Measurements from ENCODE around the gene CAPZB.

Gene CAPZB

GRCh38 chr1:19363536-19364152, 121.7 kb downstream of the CAPZB start:
- no peak for DNase-seq

GRCh38 chr1:19361611-19362147, 123.7 kb downstream of the CAPZB start:
- DNase-seq: no peak

GRCh38 chr1:19360843-19361610, 124.3 kb downstream of the CAPZB start:
- no peak for DNase-seq

GRCh38 chr1:19360432-19360831, 124.9 kb downstream of the CAPZB start:
- DNase-seq: no peak

- no peak for DNase-seq
Observed at GRCh38 chr1:19360016-19360415, 125.3 kb downstream of the CAPZB start.

GRCh38 chr1:19359357-19359756, 126.0 kb downstream of the CAPZB start:
- no peak for DNase-seq

GRCh38 chr1:19358710-19359109, 126.6 kb downstream of the CAPZB start:
- no peak for DNase-seq

GRCh38 chr1:19357299-19357986, 127.9 kb downstream of the CAPZB start:
- DNase-seq: no peak

- no peak for DNase-seq
Observed at GRCh38 chr1:19356266-19356665, 129.1 kb downstream of the CAPZB start.

GRCh38 chr1:19354531-19354981, 130.8 kb downstream of the CAPZB start:
- DNase-seq: no peak

- no peak for DNase-seq
Observed at GRCh38 chr1:19353596-19353995, 131.7 kb downstream of the CAPZB start.

GRCh38 chr1:19352839-19353238, 132.5 kb downstream of the CAPZB start:
- DNase-seq: no peak

GRCh38 chr1:19351873-19352272, 133.5 kb downstream of the CAPZB start:
- DNase-seq: no peak

- DNase-seq: no peak
Observed at GRCh38 chr1:19350566-19350965, 134.8 kb downstream of the CAPZB start.

- DNase-seq: no peak
Observed at GRCh38 chr1:19349999-19350398, 135.3 kb downstream of the CAPZB start.

GRCh38 chr1:19348441-19349198, 136.7 kb downstream of the CAPZB start:
- DNase-seq: no peak

- DNase-seq: no peak
Observed at GRCh38 chr1:19347533-19348172, 137.7 kb downstream of the CAPZB start.

- no peak for DNase-seq
Observed at GRCh38 chr1:19346026-19346425, 139.3 kb downstream of the CAPZB start.

- no peak for DNase-seq
Observed at GRCh38 chr1:19345391-19345790, 139.9 kb downstream of the CAPZB start.

GRCh38 chr1:19344831-19345230, 140.5 kb downstream of the CAPZB start:
- DNase-seq: no peak

GRCh38 chr1:19344372-19344810, 140.9 kb downstream of the CAPZB start:
- DNase-seq: no peak

GRCh38 chr1:19343617-19344350, 141.6 kb downstream of the CAPZB start:
- no peak for DNase-seq

Measured in NCI-H524 treated with DMSO at 0.1 percent for 48 hours (cell line).